Stimulated activated CD4-positive, alpha-beta T cell treated with anti-CD3 and anti-CD28 coated beads, Interleukin-1b, Interleukin-23, amount 100 ng/mL, for 4 hours (primary cell): ENCODE data around the gene TMEM209.
"Not testable (repeated sequence)": the region's sequence is repeated elsewhere in the genome, so short reads cannot be mapped to it uniquely, and the experiment has no call there.

ENCODE experiments used
- DNase-seq, 2 donors: peaks; one replicate each; pipeline ENCODE4 v3.0.0-alpha.2; 2020; ENCODE audit warnings: low read depth in 2 of 2

TMEM209 gene

DNA sequence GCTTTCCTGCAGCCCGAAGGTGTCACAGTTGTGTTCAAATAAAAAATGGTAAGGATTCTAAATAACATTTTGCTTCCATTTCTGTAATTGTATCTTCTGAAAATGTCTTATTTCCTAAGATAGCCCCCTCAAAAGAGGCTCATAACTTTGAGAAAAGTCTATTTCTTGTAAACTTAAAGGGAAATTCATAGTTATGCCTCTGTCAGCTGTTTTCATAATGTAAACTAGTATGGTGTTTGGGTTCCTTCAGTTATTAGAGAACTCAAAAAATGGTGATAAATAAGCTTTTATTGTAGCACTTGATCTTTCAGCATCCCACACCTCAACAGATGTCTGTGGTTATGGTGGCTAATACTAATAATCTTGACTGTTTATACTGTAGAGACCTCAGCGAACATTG, 77.8 kb downstream of the TMEM209 start:
- no peak for DNase-seq

DNA sequence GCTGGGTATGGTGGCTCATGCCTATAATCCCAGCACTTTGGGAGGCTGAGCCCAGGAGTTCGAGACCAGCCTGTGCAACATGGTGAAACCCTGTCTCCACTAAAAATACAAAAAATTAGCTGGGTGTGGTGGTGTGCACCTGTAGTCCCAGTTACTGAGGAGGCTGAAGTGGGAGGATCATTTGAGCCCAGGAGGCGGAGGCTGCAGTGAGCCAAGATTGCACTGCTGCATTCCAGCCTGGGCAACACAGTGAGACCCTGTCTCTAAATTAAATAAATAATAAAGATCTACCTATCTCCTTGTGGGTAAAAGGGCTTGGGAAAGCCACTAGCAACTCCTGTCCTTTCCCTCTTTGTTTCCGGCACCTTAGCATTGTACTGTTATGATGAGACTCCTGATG, 78.4 kb downstream of the TMEM209 start:
- DNase-seq = not testable (repeated sequence)

DNA sequence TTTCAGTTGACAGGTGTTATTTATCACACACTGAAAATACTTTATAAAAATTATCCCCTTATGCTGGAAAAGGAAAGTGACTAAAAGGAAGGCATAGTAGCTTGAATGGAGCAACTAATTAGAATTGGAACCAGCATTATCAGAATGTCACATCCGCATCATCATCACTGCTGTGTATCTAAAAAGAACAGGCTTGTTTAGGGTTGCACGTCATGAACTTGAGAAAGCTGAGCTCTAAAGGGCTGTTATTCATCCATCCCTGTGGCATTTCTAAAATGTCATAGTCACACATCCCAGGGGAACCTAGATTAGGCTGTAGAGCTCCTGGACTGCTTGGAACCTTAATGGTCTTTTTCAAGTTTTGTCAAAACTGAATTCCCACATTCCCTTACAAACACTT, 80.5 kb downstream of the TMEM209 start:
- DNase-seq = no peak

DNA sequence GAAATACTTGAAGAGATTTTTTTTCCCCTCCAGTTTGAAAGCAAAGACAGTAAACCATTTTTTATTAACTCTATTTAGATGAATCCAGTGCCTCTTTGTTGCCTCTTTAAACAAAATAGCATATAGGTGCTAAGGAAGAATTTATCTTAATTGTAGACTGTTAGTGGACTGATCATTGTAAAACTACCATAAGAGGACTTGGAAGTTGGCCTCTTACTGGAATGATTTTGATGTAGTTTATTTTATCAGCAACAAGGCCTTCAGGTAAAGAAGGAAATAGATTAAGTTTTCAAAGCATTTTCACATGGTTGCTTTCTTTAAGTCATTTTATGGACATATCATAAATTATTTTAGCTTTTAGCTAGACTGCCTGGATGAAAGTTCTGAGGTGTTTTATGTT, 81.7 kb downstream of the TMEM209 start:
- no peak for DNase-seq

DNA sequence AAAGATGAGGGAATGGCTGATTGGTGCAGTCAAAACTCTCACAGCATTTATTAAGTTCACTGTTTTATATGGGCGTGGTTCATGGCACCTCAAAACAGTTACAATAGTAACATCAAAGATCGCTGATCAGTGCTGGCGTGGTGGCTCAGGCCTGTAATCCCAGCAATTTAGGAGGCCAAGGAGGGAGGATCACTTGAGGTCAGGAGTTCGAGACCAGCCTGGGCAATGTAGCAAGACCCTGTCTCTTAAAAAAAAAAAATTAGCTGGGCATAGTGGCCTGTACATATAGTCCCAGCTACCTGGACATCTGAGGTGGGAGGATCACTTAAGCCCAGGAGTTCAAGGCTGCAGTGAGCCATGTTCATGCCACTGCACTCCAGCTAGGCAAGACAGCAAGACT, 86.4 kb downstream of the TMEM209 start:
- no peak for DNase-seq

DNA sequence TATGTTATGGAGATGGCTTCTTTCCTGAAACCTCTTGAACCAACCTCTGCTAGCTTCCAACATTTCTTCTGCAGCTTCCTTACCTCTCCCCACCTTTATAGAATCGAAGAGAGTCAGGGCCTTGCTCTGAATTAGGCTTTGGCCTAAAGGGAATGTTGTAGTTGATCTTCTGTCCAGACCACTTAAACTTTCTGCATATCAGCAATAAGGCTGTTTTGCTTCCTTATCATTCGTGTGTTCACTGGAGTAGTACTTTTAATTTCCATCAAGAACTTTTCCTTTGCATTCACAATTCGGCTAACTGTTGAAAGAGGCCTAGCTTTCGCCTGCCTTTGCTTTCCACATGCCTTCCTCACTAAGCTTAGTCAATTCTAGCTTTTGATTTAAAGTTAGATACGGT, 86.9 kb downstream of the TMEM209 start:
- no peak for DNase-seq

DNA sequence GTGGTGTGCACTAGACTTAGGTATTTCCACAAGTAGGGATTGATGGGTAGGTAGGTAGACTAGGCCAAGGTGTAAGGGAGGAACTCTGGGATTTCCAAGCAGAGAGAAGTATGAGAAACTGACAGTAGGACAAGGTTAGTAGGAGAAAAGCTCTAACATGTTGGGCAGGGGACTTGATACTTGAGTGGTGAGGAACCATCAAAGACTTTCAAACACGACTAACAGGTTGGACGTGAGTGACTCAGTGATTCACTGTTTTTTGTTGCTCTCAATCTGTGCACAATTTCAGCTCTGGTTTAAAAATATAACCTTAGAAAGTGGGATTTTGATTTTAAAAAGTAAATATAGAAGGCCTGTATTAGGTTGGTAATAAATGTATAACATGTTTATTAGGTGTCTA, 90.4 kb downstream of the TMEM209 start:
- no peak for DNase-seq
